Fibroblast of the aortic adventitia (primary cell): ENCODE data around the gene RBP7. TPM values are rescaled to one million over a fixed set of nuclear protein-coding genes. Genes with fewer than 3 reads are reported as not detected.
A peak's percentile ranks its signal among the peaks of the same experiment; 100 is the strongest.

Source experiments
- DNase-seq: peaks from one replicate; pipeline ENCODE4 v3.0.0-alpha.2; 2010; ENCODE audit warnings: low read depth
- H3K4me3 ChIP-seq: 2 replicates; pipeline ENCODE4 v1.5.1; 2011; ENCODE audit warnings: low read depth, mild to moderate bottlenecking, control low read depth, low read length, moderate library complexity
- small RNA-seq: library from RNA; depleted of rRNA; stranded (forward); fragments of <200 nt; gene quantifications from one replicate; pipeline ENCODE3, GENCODE V24; 2012
- total RNA-seq: library from RNA; depleted of rRNA; stranded (reverse); fragments of >200 nt; gene quantifications from 2 replicates; pipeline ENCODE4 v1.2.3, GENCODE V29; 2012; ENCODE audit warnings: low replicate concordance
- TF ChIP-seq, protein P1 (sequence below): IDR thresholded peaks from 2 replicates; pipeline ENCODE4 v1.5.1; 2011; ENCODE audit warnings: mild to moderate bottlenecking, low read length, control low read depth, inconsistent platforms; ENCODE audit not compliant: insufficient read depth

Gene RBP7
- total RNA-seq, 1 donor, result not detected

GRCh38 chr1:10065344-10065685 is 68.3 kb downstream of the RBP7 start:
- no peak overlapping the region for H3K4me3 ChIP-seq
- DNase-seq, result no peak
- TF ChIP-seq, protein P1, sequence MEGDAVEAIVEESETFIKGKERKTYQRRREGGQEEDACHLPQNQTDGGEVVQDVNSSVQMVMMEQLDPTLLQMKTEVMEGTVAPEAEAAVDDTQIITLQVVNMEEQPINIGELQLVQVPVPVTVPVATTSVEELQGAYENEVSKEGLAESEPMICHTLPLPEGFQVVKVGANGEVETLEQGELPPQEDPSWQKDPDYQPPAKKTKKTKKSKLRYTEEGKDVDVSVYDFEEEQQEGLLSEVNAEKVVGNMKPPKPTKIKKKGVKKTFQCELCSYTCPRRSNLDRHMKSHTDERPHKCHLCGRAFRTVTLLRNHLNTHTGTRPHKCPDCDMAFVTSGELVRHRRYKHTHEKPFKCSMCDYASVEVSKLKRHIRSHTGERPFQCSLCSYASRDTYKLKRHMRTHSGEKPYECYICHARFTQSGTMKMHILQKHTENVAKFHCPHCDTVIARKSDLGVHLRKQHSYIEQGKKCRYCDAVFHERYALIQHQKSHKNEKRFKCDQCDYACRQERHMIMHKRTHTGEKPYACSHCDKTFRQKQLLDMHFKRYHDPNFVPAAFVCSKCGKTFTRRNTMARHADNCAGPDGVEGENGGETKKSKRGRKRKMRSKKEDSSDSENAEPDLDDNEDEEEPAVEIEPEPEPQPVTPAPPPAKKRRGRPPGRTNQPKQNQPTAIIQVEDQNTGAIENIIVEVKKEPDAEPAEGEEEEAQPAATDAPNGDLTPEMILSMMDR, result no peak

Small RNAs within 50 kb of the gene (small RNA-seq; reads per million reads assigned to genes)
- 0.89 reads per million, percentile 26 among the genes with 10 or more reads in this experiment for gene MIR5697

Other genes with a start within 250 kb of the RBP7 start
- 53.0 and 61.5 TPM in 2 replicates for gene CLSTN1, start 173.3 kb upstream of the RBP7 start, total RNA-seq
- 11.9 and 12.3 TPM in 2 replicates for gene CTNNBIP1, start 87.0 kb upstream of the RBP7 start, total RNA-seq
- gene LZIC, start 53.8 kb upstream of the RBP7 start, total RNA-seq, result 50.3 and 61.0 TPM in 2 replicates
- 9.7 and 10.6 TPM in 2 replicates for gene NMNAT1, start 53.8 kb upstream of the RBP7 start, total RNA-seq
- 55.0 and 59.9 TPM in 2 replicates for gene UBE4B, start 35.7 kb downstream of the RBP7 start, total RNA-seq
- 34.8 and 45.5 TPM in 2 replicates for gene KIF1B, start 213.3 kb downstream of the RBP7 start, total RNA-seq